WTC11 (cell line): ENCODE data around the gene HAPSTR1.

Source experiments
- CBFB ChIP-seq: sonication (generic); formaldehyde crosslinking; IDR thresholded peaks from 2 replicates; pipeline ENCODE4 v1.8.1; 2022; ENCODE audit warnings: mild to moderate bottlenecking, low read depth, missing genetic modification reagents
- TF ChIP-seq, protein P1 (sequence below): sonication (generic); formaldehyde crosslinking; IDR thresholded peaks from 2 replicates; pipeline ENCODE4 v1.8.1; 2023; ENCODE audit warnings: mild to moderate bottlenecking, missing genetic modification reagents, moderate library complexity
- TF ChIP-seq, protein P2 (sequence below): fragments of 200-600 bp; IDR thresholded peaks from 2 replicates; pipeline ENCODE4 v1.8.0; 2022; ENCODE audit warnings: antibody characterized with exemption
- TF ChIP-seq, protein P3 (sequence below): sonication (generic); formaldehyde crosslinking; IDR thresholded peaks from 2 replicates; pipeline ENCODE4 v1.8.0; 2022; ENCODE audit warnings: missing genetic modification reagents

DNA sequence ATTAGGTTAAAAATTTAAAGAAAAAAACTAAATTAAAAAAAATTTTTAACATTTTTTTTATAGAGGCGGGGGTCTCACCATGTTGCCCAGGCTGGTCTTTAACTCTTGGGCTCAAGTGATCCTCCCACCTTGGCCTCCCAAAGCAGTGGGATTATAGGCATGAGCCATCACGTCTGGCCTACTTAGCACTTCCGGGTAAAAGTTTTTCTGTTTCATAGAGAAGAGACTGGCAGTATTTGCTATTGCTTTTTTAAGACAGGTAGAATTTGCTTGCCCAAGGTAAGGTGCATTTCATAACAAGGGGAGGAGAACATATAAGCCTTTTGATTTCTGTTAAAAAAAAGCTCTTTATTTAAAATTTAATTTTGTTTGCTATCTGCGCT is 12.0 kb upstream of the HAPSTR1 start:
- TF ChIP-seq, protein P1, sequence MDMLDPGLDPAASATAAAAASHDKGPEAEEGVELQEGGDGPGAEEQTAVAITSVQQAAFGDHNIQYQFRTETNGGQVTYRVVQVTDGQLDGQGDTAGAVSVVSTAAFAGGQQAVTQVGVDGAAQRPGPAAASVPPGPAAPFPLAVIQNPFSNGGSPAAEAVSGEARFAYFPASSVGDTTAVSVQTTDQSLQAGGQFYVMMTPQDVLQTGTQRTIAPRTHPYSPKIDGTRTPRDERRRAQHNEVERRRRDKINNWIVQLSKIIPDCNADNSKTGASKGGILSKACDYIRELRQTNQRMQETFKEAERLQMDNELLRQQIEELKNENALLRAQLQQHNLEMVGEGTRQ = no peak
- TF ChIP-seq, protein P2, sequence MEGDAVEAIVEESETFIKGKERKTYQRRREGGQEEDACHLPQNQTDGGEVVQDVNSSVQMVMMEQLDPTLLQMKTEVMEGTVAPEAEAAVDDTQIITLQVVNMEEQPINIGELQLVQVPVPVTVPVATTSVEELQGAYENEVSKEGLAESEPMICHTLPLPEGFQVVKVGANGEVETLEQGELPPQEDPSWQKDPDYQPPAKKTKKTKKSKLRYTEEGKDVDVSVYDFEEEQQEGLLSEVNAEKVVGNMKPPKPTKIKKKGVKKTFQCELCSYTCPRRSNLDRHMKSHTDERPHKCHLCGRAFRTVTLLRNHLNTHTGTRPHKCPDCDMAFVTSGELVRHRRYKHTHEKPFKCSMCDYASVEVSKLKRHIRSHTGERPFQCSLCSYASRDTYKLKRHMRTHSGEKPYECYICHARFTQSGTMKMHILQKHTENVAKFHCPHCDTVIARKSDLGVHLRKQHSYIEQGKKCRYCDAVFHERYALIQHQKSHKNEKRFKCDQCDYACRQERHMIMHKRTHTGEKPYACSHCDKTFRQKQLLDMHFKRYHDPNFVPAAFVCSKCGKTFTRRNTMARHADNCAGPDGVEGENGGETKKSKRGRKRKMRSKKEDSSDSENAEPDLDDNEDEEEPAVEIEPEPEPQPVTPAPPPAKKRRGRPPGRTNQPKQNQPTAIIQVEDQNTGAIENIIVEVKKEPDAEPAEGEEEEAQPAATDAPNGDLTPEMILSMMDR = no peak
- TF ChIP-seq, protein P3, sequence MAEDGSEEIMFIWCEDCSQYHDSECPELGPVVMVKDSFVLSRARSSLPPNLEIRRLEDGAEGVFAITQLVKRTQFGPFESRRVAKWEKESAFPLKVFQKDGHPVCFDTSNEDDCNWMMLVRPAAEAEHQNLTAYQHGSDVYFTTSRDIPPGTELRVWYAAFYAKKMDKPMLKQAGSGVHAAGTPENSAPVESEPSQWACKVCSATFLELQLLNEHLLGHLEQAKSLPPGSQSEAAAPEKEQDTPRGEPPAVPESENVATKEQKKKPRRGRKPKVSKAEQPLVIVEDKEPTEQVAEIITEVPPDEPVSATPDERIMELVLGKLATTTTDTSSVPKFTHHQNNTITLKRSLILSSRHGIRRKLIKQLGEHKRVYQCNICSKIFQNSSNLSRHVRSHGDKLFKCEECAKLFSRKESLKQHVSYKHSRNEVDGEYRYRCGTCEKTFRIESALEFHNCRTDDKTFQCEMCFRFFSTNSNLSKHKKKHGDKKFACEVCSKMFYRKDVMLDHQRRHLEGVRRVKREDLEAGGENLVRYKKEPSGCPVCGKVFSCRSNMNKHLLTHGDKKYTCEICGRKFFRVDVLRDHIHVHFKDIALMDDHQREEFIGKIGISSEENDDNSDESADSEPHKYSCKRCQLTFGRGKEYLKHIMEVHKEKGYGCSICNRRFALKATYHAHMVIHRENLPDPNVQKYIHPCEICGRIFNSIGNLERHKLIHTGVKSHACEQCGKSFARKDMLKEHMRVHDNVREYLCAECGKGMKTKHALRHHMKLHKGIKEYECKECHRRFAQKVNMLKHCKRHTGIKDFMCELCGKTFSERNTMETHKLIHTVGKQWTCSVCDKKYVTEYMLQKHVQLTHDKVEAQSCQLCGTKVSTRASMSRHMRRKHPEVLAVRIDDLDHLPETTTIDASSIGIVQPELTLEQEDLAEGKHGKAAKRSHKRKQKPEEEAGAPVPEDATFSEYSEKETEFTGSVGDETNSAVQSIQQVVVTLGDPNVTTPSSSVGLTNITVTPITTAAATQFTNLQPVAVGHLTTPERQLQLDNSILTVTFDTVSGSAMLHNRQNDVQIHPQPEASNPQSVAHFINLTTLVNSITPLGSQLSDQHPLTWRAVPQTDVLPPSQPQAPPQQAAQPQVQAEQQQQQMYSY = no peak
- TF ChIP-seq CBFB = no peak
